GM18526 (cell line): ENCODE data around the gene POLK.

Experiments
- POLR2A ChIP-seq: IDR thresholded peaks from 3 replicates; pipeline ENCODE4 v1.6.1; 2011; ENCODE audit not compliant: insufficient read length; ENCODE audit errors: extremely low read depth

The POLK gene

DNA sequence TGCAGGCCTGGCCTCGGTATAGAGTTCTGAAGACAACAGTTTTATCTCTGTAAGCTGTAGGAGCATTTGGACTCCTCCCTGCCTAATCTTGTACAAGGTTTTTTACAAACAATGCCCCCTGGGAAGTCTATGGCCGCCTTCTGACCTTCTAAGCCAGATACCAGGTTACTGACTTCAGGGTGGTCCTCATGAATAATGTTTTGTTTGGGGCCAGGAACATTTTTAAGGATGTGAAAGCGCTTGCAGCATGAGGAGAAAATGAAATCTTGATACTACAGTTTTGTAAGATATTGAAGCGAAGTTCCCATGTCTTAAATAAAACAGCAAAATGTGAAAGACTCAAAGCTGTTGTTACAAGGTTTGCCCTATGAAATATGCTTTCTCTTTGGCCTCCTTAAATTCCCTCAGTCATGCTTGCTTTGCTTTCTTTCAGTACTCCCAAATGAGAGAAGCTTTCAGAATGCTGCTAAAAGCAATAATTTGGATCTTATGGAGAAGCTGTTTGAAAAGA, 104.7 kb downstream of the POLK start:
- TF ChIP-seq POLR2A = no peak

- TF ChIP-seq POLR2A = no peak
Observed at GRCh38 chr5:75616971-75617621, 105.4 kb downstream of the POLK start.

DNA sequence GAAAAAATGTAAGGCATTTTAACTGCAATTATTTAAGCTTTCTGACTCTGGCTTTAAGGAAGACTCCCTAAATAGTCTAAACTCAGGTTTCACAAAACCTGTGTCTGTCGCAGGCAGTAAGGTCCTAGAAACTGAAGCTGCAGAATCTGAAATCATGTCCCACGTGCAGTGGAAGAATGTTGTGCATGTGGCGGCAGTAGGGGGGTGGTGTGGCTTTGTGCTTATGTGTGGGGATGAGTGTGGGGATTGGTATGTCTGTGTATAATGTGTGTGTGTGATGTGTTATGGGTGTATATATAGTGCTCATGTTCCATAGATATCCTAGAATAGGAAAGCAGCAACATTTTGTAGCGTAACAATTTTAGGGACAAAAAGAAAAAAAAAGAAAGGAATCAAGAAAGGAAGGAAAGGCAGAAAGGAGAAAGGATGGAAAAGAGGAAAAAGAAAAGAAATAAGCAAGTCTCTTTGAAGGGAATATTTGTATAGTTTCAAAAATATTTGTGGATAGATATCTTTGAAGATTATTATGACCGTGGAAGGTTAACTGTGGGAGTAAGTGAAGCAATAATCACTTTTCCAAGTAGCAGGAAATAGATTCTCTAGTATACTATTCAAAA, 106.2 kb downstream of the POLK start:
- TF ChIP-seq POLR2A = no peak

GRCh38 chr5:75620184-75620959, 108.7 kb downstream of the POLK start:
- TF ChIP-seq POLR2A = no peak

DNA sequence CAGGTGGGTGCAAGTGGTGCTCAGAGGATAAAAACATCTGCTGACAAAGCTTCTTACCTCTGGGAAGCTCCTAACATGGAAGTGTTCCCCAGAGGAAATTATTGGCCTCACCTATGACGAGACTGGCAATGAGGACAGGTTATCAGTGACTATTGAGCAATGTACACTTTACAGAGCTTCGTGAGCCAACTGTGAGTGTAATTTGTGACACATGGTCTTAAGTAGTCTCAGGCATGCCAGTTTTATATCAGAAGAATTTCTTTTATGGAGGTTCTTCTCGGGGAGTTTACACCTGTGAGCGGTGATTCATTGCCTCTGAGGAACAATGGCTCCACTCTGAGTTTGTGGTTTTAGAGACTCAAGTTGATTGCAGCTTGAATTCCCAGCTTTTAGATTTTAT, 110.9 kb downstream of the POLK start:
- TF ChIP-seq POLR2A = no peak

DNA sequence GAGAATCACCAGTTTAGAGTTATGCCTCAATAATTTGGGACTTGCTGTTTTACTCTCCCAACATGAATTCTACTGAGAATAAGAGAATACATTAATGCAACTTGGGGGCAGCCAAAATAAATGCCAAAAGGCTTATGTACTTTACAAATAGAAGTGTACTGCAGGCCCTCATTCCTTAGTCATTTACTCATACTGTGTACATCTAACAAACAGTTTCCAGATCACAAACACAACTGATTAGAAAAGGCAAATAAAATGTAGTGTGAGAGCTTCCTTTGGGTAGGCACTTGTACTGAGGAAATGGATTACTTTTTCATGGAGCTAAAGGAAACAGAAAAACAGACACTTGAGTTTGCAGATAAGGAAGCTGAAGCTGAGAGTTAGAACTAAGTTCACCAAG, 112.2 kb downstream of the POLK start:
- TF ChIP-seq POLR2A = no peak

DNA sequence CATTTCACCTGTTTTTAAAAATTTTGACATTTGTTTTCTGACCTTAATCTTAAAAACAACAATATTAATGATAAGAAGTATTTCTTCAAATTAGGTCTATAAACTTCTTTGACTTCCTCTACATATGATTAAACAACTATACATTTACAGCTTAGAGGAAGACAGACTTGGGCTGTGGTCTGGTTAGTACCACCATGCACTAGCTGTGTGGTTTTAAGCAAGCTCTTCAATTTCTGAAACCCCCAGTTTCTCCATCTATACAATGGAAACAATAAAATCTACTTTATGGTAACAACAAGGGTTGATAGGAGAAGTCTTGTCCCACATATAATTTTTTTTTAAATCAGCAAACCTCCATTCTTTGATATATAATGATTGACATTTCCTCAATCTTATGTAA, 115.3 kb downstream of the POLK start:
- no peak for TF ChIP-seq POLR2A

DNA sequence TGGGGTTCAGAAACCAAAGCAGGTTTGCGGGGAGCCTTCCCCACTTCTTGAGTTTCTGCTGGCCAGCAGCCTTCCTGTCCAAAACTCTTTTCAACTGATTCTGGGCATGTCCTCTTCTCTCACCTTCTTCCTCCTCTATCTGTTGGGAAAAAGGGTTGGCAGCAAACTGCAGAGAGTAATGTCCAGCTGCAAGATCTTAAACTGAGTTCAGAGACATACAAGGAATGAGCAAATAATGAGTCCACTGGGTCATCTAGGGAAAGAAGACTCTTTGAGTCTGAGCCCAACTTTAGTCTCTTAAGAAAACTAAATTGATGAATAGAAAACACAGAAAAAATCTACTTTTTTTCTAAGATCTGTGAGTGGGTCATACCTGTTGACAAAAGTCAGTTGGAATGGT, 116.1 kb downstream of the POLK start:
- no peak for TF ChIP-seq POLR2A

GRCh38 chr5:75630875-75631274, 119.2 kb downstream of the POLK start:
- TF ChIP-seq POLR2A = no peak

DNA sequence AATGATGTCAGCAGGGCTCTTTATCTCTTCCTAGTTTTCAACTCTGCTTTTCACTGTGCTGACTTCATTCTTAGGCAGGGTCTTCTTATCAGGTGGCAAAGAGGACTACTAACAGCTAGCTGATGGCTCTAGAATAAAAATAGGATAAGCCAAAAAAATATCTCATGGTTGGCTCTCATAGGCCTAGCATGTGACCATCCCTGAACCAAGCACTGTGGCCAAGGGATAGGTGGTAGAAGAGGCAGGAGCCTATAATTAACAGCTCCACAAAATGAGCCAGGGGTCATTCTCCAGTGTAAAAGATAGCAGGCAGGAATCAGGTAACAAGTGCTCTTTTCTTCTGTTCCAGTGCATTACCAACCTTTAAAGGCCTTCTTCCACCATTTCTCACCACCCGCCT, 120.6 kb downstream of the POLK start:
- no peak for TF ChIP-seq POLR2A

- TF ChIP-seq POLR2A = no peak
Observed at GRCh38 chr5:75637949-75638348, 126.3 kb downstream of the POLK start.

GRCh38 chr5:75639535-75640311, 128.0 kb downstream of the POLK start:
- no peak for TF ChIP-seq POLR2A

DNA sequence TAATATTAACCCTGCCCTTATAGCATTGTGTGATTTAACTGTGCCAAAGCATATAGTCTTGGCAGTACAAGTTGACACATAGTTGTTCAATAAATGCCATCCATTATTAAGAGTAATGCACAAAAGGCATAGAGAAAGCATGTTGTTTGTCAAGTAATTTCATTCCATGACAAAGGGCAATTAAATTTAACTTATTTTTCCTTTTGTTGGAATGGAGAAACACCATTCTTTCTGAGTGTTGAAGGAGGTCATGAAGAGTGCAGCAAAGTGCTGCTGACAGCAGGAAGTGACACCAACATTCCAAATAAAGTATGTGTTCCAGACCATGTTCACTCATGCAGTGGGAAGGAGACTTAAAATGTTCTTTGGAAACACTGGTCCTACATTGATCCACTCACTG, 128.7 kb downstream of the POLK start:
- TF ChIP-seq POLR2A = no peak

DNA sequence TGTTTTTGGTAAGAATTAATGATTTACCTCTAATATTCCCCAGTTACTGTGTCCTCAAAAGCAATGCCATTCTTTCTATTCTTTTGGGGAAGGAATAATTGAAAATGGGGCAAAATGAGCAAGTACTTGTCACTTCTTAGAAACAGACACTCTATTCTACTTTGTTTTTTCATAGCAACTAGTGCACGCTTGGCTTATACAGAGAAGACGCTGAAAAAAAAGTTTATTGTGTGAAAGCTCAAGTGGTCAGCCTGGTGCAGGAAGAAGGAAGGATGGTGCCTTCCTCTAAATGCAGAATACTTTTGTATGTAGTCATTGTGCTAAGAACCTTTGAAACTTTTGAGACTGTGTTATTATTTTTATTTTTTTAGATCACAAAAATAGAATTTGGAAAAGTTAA, 129.1 kb downstream of the POLK start:
- TF ChIP-seq POLR2A = no peak

DNA sequence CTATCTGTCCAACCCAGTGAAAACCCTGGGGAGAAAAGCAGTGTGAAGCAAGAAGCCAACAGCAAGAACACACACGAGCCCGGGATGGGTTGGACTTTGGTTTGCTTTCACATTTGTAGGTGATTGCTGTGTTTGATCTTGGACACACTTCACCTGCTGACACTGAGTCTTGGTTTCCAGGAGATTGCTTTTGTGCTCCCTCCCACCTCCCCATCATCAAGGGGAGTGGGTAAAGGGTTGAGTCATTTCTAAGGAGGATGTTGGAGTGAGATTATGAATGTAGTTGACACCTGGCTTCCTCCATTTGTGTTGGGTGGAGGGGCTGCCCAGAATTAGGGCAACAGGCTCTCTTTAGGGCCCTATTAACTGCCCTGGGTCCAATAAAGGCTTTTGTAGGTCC, 137.0 kb downstream of the POLK start:
- TF ChIP-seq POLR2A = no peak
